HG02571 (cell line): ENCODE results near the gene C16orf95.

ENCODE experiments used
- ATAC-seq: cut with Tn5 transposase; IDR thresholded peaks from one replicate; pipeline ENCODE4 v1.9.1; 2021; ENCODE audit warnings: mild to moderate bottlenecking, moderate library complexity; ENCODE audit not compliant: unreplicated experiment

Gene C16orf95

DNA sequence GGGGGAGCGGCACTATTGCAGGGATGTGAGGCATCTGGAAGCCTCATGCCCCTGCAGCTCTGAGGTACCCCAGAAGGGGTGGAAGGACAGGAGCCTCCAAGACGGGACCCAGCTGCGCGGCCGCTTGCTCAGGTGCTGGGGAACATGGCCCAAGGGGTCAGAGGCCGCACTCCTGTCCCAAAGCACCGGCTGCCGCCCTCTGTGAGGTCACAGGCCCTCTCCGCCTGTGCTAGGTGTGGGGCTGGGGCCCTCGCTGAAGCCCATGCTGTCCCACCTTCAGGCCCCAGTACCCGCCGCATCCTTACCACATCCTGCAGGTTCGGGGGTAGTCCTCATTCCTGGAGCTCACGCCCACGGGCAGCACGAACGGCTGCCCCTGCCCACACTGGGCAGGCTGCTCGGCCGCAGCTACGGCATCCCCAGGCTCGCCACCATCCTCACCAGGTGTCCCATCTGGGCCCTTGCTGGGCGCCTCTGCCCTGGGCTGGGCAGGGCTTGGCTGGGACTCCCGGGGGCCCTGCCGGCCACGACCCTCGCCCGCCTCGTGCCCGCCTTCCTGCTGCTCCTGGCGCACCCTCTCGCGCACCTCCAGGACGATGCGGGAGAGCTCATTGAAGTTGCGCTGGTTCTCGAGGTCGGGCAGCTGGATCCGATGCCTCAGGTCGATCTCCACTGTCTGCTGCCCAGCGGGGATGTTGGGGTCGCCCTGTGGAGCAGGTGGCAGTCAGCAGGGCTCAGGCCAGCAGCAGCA is 16.6 kb upstream of the C16orf95 start:
- ATAC-seq = no peak

DNA sequence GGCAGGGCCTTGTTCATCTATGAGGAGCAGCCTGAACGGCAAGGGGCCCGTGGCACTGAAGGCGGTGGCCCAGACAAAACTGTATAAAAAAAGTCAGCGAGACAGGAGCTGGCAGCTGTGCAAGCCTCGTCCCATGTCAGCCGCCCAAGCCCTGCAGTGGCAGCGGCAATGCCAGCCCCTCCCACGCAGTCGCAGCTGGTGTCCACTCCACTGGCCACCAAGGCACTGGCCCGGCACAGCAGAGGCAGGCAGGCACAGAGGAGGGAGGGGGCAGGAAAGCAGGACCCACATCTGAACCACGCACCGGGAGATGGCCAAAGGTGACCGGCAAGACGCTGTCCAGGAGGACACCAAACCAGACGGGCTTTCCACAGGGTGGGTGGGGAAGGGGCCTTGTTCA is 15.9 kb upstream of the C16orf95 start:
- no peak for ATAC-seq

DNA sequence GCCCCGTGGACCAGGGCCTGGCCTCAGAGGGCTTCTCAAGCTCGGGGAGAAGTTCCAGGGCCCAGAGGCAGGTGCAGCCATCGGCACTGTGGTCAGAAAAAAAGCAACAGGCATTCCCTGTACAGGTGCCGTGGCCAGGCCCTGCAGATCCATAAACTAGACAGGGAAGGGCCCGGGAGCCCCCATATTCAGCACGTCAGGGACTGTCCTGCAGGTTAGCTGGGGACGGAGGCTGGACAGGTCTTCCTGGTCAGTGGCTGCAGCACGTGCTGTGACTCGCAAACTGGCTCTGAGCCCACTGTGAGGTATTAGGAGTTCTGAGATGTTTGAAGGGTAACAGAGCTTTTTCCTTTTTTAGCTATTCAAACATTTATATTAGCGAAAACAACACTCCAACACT is 15.0 kb upstream of the C16orf95 start:
- ATAC-seq = no peak

DNA sequence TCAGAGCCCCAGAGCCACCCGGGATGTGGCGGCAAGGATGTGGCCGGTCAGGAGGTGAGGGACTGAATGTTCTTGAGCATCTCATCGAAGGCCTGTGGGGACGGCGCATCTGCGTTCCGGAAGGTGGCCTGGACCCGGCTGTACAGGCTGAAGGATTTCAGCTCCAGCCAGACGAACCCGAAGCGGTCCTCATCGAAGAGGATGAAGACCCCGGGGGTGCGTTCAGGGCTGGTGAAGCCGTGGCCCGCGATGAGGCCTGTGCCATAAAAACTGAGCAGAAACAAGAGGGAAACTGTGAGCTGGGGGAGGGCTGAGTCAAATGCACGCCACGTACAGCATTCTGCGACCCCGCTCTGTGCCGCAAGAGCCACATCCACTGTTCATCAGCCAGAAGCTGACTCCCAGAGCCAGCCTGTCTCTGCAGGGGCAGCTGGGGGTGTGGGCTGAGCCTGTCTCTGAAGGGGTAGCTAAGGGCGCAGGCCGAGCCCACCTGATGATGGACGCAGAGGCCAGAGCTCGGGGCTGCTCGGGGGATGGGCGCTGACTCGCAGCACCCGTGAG is 14.1 kb upstream of the C16orf95 start:
- ATAC-seq = no peak

DNA sequence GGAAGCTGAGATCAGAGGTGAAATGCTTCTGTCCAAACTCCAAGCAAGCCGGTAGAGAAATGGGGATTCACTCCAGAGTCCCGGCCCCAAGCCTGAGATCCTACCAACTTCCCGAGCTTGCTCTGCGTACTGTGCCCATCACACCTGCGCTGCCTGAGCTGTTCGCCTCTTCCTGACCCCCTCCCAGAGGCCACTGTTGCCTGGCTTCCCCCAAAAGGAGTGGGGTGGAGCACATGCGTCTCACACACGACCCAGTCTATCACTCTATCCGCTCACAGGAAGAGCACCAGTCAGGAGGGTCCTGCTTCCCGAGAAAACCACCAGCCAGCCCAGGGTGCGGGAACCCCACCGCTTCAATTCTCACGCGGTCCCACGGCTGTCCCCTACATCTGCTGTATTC is 13.5 kb upstream of the C16orf95 start:
- no peak for ATAC-seq

DNA sequence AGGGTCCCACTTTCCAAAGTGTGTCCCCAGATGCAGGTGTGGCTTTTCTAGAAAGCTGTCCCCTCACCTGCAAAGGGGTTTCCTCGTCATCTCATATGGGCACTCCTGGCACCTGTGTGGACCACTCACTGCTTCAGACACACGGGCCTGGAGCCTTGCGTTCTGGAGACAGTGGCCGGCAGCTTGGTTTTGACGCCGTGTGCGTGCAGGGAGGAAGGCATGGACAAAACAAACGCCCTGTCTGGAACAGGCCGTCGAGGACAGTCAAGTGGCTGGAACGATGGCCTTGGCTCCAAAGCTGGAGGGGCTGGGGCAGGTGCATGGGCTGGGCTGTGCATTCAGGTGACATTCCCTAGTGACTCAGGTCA is 13.0 kb upstream of the C16orf95 start:
- ATAC-seq = no peak

DNA sequence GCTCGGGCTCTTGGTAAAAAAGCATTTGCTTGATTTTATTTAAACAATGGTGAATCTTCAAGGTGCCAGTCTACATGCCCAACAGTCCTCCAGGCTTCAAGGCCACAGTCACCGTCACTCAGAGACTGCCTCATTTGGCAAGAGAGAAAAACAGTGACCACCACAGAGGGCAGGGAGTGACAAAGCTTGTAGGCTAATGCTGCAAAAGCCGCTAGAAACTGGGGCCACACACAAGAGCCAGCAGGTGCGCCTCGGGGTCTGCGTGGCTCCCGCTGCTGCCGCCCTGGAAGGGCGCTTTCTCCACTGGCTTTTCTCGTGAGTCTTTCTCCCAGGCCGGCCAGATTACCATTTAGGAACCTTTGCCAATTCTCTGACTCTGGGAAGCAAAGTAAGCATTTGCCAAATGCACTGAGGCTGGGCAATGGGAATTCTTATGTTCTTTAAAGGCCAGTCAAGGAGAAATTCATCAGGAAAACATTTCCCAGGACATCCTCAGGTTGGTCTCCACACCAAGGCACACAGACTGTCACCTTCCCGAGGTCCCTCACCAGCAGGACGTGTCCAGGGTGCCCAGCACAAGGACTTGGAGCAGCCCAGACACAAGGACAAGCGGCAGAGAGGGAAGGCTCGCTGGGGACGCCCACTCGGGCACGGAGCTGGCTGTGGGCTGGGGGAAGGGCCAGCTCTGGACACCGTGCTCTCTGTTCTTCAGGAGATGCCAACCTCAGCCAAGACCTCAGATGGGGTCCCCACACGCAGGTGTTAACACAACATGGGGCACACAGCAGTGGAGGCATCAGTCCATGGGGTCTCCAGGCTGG is 12.5 kb upstream of the C16orf95 start:
- no peak for ATAC-seq

DNA sequence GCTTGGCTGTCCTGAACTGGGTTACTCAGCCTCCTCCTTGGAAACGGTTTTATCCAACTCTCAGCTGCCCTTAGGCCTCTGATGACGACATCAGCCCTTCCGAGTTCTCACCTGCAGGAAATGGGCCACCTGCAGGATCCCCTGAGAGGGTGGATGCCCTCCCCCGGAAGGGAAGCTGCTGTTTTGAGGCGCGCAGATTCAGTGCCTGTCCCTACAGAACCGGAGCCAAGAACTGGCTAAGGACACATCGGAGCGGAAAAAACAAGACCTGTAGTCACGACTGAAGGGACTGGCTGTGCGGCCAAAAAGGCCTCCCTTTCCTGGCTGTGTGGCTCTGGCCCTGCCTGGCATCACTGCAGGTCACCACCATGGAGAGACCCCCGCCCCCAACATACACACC is 11.7 kb upstream of the C16orf95 start:
- ATAC-seq = no peak

DNA sequence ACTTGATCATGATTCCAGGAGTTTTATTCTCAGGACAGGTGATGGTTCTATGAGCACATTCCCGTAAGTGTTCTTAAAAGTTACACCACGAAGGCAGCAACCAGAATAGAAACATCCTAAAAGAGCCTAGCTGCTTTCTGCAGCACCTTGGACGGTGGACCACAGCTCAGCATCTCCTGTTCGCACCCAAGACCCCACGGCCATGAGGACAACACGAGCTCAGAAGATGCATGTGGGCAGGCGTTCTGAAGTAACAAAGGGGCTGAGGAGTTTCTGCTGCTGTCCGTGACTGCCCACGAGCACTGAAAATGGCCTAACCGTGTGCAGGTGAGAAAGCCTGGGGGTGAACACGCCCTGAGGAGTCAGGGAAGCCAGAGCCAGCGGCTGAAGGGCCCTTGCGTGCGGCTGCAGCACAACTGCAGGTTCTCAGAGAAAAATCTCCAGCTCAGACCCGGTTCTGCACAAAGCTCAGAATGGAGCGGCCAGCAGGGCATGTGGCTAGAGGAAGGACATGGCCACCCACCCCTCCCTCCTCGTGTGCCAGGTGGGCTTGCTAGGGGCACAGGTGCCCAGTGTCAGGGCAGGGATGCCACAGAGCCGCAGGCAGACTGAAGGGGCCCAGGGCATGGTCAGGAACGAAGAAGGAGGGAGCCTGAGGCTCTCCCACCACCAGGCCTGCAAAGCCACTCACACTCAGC is 10.8 kb upstream of the C16orf95 start:
- ATAC-seq = no peak

DNA sequence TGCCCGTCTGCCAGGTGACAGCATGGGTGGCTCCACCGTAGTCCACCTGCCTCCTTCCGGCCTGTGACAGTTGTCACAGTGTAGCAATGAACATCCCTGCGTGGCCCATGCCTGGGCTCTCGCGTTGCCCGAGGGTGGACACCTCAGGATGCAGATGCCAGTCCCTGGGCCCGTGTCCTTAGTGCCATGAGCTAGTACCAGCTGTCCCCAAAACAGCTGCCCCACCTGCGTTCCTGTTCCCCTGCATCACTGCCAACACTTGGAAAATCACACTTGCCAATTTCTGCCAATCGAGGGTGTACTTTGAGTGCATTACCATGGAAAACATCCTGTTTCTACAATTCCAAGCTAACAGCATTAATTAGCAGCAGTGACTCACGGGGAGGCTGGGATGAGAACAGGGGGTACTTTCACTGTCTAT is 9.0 kb upstream of the C16orf95 start:
- ATAC-seq = no peak

DNA sequence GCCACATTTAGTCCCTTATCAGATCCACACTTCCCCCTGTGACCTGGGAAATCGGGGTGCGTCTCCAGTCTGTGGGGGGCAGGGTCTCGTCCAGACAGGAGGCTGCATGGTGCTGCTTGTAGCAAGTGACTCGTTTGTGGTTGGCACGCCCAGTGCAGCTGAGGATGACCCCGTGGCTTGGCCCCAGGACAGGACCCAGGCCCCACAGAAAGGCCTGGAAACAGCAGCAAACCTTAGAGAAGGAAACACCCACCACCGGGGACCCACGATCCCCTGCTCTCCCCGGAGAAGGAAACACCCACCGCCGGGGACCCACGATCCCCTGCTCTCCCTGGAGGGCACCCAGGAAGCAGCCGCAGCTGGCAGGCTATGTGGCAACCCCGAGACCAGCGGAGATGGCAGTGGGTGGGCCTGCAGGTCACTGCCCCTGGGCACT is 8.2 kb upstream of the C16orf95 start:
- ATAC-seq = no peak

DNA sequence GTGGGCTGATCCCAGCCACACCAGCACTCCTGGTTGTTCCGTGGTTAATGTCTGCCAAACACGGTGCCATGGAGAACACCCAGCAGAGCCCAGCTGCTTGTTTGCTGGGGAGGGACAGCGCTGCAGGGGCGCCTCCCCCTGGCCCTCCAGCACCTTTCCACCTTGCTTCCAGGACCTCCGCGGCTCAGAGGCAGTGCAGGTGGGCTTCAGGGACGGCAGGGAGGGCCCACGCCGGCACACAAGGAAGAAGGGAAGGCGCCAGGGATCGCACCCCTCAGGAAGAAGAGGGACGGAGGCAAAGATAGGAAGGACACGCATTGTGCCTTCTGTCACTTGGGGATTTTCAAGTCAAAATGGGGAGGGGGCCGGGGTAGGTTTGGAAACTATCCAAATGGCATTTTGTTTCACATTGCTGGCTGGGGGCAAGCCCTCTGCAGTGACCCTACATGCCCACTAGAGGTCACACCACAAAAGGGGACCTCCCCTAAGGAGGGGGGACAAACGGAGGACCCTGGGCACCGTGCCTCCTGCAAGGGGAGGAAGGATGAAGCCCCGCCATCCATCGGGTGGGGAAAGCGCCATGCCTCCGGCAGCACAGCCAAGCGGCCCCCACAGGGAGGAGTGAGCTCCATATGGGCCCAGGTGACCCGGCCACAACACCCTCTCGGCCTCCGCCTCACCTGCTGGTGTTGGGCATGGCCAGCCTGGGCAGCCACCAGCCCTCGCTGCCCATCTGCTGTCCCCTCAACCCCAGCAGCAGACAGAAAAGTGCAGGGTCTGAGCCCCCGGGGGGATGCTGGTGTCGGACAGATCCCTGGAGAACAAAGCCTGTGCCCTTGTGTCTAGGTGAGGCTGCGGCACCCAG is 7.5 kb upstream of the C16orf95 start:
- no peak for ATAC-seq

DNA sequence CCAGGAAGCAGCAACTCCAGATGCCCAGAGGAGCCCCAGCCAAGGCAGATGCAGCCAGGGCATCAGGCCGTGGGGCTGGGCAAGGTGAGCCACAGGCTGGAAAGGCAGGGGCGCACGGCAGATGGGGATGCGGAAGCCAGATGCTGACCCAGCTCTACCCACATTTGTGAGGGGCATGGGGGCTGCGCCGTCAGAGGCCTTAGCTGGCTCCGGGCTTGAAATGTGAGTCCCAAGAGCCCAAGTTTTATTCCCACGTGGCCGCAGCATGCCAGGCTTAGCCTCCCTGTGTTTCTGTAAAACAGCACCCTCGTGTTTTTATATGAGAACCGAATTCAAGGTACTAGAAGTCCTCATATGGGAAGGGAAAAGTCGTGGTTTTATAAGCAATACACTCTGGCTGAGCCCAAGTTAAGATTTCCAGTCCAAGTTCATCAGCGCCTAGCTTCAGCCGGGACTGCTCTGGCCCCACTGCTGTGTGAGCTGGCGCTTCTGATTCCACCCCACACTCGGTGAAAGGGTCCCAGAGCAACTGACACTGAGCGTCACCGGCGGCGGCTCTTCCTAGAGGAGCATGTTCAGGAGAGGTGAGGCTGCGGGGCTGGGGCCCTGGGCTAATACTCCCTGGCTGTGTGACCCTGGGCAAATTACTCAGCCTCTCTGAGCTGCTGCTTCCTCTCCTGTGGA is 6.7 kb upstream of the C16orf95 start:
- no peak for ATAC-seq

DNA sequence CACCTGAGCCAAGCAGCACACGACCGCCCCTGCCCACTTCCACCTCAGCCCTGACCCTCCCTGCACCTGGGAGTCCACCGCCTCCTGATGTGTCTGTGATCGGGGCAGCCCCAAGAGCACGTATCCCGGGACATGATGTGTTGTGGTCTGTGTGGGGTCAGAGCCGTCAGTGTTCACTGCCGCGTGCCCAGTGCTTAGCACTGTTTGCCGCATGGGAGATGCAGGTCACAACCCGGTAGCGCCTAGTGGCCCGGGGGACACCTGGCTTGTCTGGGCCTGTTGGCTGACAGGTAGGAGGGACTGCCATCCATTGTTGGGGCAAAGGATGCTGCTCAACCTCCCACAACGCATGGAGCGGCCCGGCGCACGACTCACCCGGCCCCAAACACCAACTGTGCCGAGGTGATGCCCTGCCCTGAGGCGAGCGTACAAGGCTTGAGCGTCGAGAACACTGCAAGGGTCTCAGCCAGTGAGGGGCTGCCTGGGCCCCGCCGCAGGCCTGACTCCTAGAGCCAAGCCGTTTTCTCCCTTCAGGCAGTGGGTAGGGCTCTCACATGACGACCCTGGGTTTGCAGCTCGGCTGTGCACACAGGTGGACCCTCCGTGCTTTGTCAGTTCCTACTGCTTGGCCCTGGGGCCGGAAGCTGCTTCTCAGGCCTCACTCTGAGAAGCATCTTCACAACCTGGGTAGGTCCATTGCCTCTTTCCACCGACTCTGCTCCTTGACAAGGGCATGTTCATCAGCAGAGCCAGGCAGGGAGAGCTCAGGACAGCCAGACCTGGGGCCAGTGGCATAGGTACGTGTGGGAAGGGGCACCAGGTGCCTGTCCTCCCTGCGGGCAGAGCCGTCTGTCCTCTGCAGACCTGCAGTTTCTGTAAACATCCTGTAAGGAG is 5.9 kb upstream of the C16orf95 start:
- no peak for ATAC-seq

DNA sequence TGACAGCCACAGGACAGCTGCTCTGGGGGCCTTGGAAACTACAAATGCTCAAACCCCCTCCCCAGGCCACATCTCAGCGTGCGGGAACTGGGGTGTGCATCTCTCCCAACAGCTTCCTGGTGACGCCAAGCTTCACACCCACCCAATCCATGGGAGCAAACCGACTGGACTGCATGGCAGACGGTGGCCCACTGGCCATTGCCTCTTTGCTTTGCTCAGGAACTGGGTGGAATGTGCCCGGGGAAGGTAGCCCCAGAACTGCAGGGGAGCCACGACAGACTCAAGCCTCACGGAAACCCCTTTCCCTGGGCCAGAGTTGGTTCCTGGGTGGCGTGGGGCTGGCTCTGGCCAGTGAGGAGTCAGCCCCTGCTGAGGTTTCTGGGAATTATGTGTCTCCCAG is 5.2 kb upstream of the C16orf95 start:
- no peak for ATAC-seq

DNA sequence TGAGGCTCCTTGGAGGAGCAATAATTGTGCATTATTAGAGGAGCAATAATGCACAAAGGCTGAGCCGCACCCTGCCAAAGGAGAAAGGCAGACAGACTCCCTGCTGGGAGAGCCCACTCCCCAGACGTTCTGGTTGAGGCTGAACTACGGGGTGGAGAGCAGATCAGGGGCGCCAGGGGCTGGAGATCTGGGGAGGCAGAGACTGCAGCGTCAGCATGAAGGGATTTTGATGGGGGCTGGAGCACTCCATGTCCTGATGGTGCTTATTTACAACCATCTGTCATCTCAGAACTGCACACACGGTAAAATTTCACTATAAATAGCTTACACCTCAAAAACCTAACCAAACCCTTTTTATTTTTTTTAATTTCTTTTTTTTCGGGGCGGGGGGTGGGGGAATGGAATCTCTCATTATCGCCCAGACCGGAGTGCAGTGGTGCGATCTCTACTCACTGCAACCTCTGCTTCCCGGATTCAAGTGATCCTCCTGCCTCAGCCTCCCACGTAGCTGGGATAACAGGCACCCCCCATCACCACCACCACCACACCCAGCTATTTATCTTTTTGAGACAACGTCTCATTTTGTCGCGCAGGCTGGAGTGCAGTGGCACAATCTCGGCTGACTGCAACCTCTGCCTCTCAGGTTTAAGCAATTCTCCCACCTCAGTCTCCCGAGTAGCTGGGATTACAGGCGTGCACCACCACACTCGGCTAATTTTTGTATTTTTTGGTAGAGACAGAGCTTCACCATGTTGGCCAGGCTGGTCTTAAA is 4.3 kb upstream of the C16orf95 start:
- ATAC-seq = no peak

DNA sequence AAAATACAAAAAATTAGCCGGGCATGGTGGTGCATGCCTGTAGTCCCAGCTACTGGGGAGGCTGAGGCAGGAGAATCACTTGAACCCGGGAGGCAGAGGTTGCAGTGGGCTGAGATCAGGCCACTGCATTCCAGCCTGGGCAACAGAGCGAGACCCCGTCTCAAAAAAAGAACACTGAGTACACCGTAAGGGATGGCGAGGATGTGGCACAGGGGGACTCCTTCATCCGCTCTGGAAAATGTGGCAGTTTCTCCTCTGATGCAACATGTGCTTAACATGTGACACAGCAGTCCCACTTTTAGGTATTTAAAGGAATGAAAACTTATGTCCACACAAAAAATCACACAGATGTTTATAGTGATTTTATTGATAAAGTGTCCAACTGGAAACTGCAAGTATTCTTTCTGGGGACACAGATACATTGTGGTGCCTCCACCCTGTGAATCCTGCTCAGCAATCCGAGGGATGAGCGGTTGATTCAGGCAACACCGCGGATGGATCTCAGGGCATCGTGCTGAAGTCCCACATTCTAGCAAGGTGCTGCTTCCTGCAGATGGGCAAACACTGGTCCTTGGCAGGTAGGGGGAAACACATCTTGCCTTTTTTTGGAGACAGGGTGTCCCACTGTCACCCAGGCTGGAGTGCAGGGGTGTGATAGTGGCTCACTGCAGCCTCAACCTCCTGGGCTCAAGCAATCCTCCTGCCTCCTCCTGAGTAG is 3.5 kb upstream of the C16orf95 start:
- ATAC-seq = no peak
